Brain pericyte (primary cell): ENCODE data around the gene POLDIP2.
"Not testable (repeated sequence)": the region's sequence is repeated elsewhere in the genome, so short reads cannot be mapped to it uniquely, and the experiment has no call there.

Experiments
- DNase-seq: peaks from one replicate; pipeline ENCODE4 v3.0.0-alpha.2; 2012; ENCODE audit warnings: low read depth, low spot score

POLDIP2 gene

DNA sequence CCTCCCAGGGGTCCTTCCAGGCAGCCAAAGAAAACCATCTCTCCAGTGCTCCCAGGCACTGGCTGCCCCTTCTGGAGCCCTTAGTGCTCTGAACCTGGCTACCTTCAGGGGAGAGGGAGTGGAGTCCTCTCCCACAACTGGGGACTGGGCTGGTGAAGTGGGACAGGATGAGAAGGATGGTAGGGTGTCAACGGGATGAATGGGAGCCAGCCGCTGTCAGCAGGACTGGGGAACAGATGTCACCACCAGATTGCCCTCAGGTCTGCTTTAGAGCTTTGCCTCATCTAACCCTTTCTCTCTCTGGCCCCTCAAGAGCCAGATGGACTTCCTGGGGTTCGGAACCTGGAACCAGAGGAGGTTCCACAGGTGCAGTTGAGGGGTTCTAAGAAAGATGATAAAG, 8.2 kb upstream of the POLDIP2 start:
- no peak for DNase-seq

DNA sequence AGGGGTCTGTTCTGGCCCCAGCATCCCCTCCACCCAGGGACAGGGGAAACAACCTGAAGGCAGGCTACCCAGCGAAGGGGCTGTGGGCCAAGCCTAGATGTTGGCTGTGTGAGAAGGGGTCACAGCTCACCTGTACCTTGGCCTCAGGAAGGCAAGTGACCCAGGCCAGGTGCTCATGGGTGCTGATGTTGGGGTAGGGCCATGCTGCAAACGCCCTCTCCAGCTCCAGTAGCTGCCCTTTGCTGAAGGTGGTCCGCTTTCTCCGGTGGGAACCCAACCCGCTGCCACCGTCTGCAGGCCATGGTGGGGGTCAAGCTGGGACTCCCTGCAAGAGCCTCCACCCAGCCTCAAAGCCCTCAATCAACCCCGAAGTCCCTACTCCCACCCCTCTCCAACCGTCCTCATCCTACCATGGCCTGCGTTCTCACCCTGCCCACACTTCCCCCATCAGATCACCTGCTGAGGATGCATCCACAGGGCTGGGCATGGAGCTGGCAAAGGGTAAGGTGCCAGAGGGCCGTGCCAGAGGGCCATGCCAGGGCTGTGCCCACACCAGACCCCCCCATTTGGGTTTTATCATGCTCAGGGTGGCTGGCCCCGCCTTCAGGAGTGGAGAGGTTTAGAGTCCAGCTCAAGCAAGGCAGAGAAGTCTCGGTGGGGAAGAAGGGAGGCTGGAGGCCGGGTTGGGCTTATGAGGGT, 7.5 kb upstream of the POLDIP2 start, which contains the start of gene SEBOX:
TSS of gene SEBOX (minus strand) at position 535 of the 699 bp plus-strand sequence. CDS start at position 487, 48 bp downstream.
- no peak for DNase-seq

GRCh38 chr17:28363776-28364650, 6.7 kb upstream of the POLDIP2 start:
- DNase-seq = no peak

GRCh38 chr17:28363186-28363585, 5.9 kb upstream of the POLDIP2 start:
- no peak for DNase-seq

- DNase-seq = no peak
Observed at GRCh38 chr17:28357901-28358197, 522 bp upstream of the POLDIP2 start.

- no peak for DNase-seq
Observed at GRCh38 chr17:28350271-28350670, 7.1 kb downstream of the POLDIP2 start.

- no peak for DNase-seq
Observed at GRCh38 chr17:28348979-28349378, 8.3 kb downstream of the POLDIP2 start.

DNA sequence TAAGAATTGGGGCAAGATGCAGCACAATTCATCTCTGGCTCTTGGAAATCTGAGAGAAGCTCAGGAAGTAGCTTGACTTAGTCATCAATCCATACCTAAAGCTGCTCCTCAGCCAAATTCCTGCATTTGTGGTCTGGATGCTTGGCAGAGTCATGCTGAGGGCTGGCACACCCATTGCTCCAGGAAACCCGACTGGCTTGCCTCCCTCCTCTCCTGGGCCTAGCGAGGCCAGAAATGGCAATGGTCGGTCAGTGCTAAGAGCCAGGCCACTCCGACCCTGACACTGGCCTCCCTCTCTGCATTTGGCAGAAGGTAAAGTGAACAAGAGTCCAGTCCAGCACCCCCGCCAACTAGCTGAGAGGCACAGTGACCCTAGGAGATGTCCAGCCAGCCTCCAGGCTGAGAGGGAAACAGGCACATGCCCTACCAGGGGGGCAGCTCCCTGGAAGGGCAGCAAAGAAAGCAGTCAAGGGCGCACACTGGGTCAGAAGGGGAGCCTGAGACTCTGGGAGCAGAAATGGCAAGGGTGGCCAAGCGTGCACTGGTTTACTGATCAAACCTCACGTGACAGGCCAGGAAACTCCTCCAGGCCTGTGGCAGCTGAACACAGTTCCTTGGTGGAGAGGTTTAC, 10.0 kb downstream of the POLDIP2 start:
- DNase-seq = no peak

GRCh38 chr17:28346746-28347246, 10.5 kb downstream of the POLDIP2 start:
- no peak for DNase-seq

DNA sequence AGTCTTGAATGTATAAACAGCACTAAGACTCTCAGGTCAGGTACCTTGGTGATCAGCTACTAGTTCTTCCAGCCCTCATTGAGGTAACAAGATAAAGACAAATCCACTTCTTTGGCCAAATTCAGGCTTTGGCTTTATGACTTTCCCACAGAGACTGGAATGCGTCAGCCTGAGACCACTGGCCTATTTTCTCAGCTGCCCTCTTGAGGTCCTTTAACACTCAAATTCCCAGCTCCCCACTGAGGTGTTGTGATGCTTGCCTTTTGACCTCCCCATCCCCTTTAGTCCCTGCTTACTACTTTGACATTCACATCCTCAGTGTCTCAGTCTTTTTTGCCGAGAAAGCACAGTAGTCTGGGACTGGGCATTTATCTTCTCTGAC, 11.1 kb downstream of the POLDIP2 start:
- no peak for DNase-seq

DNA sequence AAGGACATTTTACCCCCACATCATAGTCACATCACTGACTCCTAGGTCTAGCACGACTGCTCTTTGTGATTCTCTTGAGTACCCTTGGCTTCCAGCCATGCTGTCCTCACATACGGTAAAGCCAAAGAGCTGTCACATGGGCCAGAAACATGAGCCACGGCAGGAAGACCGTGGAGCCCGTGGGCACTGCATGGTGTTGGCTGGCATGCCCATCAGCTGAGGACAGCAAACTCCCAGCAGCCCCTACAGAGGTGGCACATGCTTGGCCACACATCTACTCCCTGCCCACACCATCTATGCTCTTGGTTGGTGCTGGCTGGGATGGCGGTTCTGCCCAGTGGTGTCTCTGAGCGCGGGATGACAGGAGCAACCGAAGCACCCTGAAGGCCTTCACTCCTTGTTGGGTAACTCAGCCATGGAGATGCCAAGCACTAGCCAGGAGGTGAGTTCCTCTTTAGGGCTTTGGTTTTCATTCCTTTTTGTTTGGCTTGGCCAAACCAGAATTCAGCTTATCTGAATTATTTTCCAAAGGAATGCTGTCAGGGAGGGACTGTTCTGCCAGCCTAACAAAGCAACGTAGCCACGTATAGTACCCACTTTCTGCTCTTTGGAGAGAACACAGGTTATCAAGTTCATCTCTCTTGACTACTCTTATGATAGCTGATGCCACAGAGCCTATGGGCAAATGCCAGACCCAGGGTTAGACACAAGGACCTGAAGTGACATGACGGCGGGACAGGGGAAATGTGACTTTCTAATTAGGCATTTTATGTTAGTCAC, 11.7 kb downstream of the POLDIP2 start:
- no peak for DNase-seq

GRCh38 chr17:28344435-28344901, 12.9 kb downstream of the POLDIP2 start:
- DNase-seq = no peak

DNA sequence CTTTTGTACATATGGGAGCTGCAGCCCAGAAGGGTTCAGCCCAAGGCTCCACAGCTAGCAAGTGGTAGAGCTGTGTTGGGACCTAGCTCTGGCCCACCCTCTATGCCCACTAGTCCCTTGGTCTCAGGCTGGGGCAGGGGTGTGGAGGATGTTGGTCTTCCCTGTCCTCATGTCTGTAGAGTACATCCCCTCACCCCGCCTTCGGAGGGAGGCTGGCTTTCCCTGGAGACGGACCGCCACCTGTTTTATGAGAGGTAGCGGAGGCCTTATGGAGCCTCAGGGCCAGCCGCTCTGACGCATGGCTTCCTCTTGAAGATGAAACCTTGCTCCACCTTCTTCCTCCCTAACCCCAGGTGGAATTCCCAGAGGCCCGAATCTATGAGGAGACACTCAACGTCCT, 13.3 kb downstream of the POLDIP2 start:
- DNase-seq = no peak

DNA sequence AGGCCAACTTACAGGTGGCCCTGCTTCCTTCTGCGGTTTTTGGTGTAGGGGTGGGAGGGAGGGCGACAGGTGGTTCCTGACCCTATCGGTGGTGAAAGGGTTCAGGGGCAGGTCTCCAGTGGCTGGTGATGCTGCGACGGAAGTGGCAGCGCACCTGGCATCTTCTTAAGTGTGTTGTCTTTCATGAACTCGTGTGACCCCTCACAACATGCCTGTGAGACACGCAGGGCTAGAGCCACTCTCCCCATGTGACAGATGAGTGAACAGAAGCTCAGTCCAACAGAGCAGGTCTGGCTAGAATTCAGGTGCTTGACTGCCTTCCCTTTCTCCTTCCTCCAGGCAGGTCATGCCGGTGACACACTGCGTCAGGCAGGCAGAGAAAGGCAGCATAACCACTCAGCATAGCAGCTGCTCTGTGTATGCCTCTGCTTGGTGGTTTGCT, 13.8 kb downstream of the POLDIP2 start:
- DNase-seq = no peak

DNA sequence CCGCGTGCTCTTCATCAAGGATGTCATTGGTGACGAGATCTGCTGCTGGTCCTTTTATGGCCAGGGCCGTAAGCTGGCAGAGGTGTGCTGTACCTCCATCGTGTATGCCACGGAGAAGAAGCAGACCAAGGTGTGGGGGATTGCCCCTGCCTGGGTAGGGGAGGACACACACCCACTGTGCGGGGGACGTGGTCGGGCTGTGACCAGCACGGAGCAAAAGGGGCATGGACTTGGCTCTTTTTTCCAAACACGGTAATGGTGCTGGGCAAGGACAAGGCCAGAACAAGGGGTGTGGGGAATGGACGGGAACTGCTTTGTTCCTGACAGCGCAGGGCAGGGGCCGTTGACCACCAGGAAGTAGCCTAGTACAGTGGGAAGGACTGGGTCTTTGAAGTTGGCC, 15.0 kb downstream of the POLDIP2 start:
- DNase-seq = no peak

- DNase-seq = no peak
Observed at GRCh38 chr17:28341516-28341915, 15.8 kb downstream of the POLDIP2 start.

- DNase-seq = no peak
Observed at GRCh38 chr17:28340374-28340773, 17.0 kb downstream of the POLDIP2 start.

DNA sequence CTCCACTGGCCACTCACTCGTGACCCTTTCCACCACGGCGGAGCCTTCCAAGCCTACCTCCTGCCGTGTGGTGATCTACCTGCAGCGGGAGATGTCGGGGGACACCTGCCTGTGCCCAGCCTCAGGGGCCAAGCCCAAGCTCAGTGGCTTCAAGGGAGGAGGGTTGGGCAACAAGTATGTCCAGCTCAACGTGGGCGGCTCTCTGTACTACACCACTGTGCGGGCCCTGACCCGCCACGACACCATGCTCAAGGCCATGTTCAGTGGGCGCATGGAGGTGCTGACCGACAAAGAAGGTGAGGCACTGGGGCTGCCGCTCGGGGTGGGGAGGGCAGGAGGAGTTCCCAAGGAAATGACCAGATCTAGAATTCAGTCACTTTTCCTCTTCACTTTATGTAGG, 17.9 kb downstream of the POLDIP2 start:
- DNase-seq = no peak

- not testable (repeated sequence) for DNase-seq
Observed at GRCh38 chr17:28338769-28339212, 18.5 kb downstream of the POLDIP2 start.

DNA sequence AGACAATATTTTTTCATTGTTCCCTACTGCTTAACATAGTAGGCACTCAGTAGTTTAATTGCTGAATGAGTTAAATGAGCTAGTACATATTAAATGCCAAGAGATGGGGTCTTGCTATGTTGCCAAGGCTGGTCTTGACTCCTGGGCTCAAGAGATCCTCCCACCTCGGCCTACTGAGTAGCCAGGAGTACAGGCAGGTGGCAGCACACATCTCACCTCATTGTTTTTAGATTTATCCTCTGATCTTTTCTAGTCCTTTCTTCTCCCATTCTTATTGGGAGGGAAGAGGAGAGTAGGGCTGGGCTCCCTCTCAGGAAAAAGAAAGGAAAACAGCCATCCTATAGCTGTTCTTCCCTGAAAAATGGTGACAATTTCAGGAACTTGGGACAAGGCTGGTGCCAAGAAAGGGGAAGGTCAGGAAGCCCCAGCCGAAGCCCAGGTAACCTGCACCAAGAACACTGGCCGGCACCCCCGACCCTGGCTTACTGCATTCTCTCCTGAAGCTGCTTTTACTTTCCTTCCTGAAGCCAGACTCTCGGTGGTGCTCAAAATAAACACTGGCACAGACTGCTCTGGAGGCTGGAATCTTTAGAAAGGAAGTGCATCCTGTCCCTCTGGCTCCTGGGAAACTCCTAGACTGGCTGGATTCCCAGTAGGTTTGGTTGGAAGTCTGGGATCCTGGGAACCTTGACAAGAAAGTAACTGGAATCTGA, 19.1 kb downstream of the POLDIP2 start:
- no peak for DNase-seq
